ENCODE results near the gene NHP2.

Gene NHP2

GRCh38 chr5:178174456-178174855 lies 20.8 kb upstream of the NHP2 start:
- DNase-seq, result no peak

- DNase-seq, result no peak
Observed at GRCh38 chr5:178170455-178170854, 16.8 kb upstream of the NHP2 start.

- DNase-seq, result no peak
Observed at GRCh38 chr5:178165581-178165980, 11.9 kb upstream of the NHP2 start.

- DNase-seq, result peak; percentile 91
Observed at GRCh38 chr5:178163772-178164735, 10.4 kb upstream of the NHP2 start.

GRCh38 chr5:178162481-178162880 lies 8.8 kb upstream of the NHP2 start:
- DNase-seq, result no peak

- no peak for DNase-seq
Observed at GRCh38 chr5:178160176-178160575, 6.5 kb upstream of the NHP2 start.

- DNase-seq, result no peak
Observed at GRCh38 chr5:178155065-178155464, 1.4 kb upstream of the NHP2 start.

GRCh38 chr5:178152491-178153444 lies 917 bp downstream of the NHP2 start:
- no peak for DNase-seq

- DNase-seq, result no peak
Observed at GRCh38 chr5:178150977-178151734, 2.5 kb downstream of the NHP2 start.

GRCh38 chr5:178149199-178149932 lies 4.3 kb downstream of the NHP2 start:
- no peak for DNase-seq

- no peak for DNase-seq
Observed at GRCh38 chr5:178147406-178147805, 6.3 kb downstream of the NHP2 start.

- peak; percentile 61 for DNase-seq
Observed at GRCh38 chr5:178145965-178146820, 7.5 kb downstream of the NHP2 start.

GRCh38 chr5:178143901-178144300 lies 9.8 kb downstream of the NHP2 start:
- DNase-seq, result no peak

- DNase-seq, result no peak
Observed at GRCh38 chr5:178143246-178143645, 10.4 kb downstream of the NHP2 start.

- no peak for DNase-seq
Observed at GRCh38 chr5:178142642-178143041, 11.0 kb downstream of the NHP2 start.

- no peak for DNase-seq
Observed at GRCh38 chr5:178141550-178141949, 12.1 kb downstream of the NHP2 start.

- DNase-seq, result no peak
Observed at GRCh38 chr5:178137991-178138390, 15.7 kb downstream of the NHP2 start.

- no peak for DNase-seq
Observed at GRCh38 chr5:178136990-178137389, 16.7 kb downstream of the NHP2 start.

GRCh38 chr5:178131446-178131996 lies 22.2 kb downstream of the NHP2 start:
- no peak for DNase-seq

Measured in effector CD8-positive, alpha-beta T cell (primary cell).